NCI-H345 (cell line): Measurements from ENCODE around the gene ZNF646.

Experiments used
- DNase-seq: peaks from one replicate; lab custom pipeline; 2025; lab: John Stamatoyannopoulos, UW

ZNF646 gene

GRCh38 chr16:31130899-31131298 is 56.7 kb downstream of the ZNF646 start:
- DNase-seq, result no peak

DNA sequence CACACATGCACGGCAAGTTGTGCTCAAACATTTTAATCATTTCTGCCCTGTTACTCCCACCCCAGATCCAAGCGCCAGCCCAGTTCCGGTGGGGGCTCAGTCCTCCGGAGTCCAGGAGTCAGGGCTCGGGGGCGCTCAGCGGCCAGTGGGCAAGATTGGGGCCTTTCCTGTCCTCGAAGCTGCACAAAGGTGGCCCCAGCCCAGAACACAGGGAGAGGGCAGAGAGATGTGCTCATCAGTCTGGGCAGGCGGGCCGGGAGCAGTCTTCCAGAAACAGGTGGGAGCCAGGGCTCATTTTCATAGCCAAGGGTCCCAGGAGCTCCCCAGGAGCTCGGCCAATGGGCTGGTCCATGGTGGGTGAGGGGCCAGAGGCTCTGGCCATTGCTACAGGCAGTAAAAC is 57.2 kb downstream of the ZNF646 start:
- DNase-seq, result no peak

DNA sequence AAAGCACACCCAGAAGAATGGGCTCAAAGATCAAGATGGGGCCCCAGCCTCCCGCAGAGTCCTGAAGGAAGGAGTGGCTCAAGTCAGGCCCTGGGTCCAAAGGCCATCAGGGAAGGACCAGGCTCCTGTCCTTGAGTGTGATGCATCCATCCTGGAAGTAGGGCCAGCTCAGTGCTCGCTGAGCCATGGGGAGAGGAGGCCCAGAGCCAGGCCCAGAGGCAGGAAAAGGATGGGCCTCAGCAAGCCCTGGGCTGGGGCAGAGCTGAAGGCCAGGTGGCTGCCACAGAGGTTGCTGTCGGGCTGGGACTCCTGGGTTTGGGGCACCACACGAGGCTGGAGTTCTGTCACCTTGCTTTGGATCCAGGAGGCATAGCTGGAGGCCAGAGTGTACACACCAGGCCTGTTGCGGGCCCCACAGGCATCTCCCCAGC is 57.6 kb downstream of the ZNF646 start:
- DNase-seq, result no peak

DNA sequence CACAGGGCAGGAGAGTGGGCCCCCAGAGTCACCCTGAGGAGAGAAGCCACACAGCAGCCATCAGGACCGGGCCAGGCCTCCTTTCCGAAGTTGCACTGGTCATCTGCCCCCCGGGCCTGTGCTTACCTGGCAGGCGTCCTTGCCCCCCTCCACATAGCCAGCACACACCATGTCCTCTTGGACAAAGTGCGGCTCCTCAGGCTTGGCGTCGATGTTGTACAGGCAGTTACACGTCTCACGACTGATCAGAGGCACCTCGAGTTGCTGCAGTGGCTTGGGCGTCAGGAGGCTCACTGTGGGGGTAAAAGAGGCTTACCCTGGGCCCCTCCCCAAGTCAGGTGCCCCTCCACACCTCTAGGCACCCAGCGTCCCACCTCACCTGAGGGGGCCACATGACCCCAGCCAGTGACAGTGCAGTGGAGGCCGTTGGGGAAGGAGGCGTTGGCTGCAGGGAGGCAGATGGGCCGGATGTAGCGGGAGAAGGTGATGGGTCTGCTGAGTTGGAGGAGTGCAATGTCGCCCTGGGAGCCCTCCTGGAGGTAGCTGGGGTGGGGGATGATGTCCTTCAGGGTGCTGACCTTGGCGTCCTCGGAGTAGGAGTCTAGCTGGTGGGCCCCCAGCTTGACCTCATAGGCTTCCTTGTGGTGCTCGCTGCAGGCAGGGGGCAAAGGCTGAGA is 58.2 kb downstream of the ZNF646 start:
- no peak for DNase-seq

GRCh38 chr16:31133046-31133501 is 58.9 kb downstream of the ZNF646 start:
- DNase-seq, result no peak
